ENCODE results near the gene ELMO1. TPM values are rescaled to one million over a fixed set of nuclear protein-coding genes. Genes with fewer than 3 reads are reported as not detected.

The ELMO1 gene
- total and polyA plus RNA-seq, 12 donors: 7.5 to 46.8 (median 14.9) TPM

DNA sequence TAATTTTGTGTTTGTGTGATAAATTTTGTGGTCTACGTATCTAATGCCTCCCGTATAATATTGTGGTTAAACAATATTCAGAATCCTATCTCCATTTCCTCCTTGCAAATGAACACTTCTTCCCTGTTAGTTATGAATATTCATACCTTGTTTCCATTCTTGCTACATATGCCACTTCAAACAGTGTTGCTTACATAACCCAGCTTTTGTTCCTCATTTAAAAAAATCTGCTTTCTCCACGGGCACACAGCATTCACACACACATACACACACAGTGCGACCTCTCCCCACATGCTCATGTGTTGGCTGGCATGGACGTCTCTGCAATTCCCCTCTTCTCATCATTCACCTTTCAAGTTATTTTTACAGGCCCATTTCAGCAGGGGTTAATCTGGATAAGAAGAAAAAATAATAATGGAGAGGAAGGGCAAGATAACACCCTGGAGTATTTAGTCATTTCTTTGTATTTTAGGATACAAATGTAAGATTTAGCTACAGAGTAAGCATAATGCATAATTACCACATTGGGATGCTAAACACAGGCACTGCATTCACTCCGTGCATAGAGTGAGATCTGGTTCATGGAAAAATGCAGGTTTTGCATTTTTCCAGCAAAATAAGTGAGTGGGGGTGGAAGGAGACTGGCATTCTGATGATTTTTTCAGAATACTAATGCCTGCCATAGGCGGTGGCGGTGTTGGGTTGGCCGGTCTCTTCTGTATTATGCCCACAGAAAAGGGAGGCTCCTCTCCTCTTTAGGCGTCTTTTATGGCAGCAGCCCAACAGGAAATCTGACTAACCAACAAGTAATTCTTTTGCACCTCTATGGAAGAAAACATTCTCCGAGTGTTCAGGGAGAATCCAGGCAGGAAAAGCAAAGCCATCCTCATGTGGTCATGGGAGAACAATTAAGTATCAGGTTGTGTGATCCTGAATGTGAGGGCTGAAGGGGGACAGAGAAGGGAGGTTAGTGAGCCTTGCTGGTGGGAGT, 31.7 kb upstream of the ELMO1 start:
- no peaks in the 10 kb centered on the region for H3K27me3 ChIP-seq
- H3K4me1 ChIP-seq (replicated peaks in 1 of 2): no peaks in the 10 kb centered on the region
- TF ChIP-seq, protein P1, sequence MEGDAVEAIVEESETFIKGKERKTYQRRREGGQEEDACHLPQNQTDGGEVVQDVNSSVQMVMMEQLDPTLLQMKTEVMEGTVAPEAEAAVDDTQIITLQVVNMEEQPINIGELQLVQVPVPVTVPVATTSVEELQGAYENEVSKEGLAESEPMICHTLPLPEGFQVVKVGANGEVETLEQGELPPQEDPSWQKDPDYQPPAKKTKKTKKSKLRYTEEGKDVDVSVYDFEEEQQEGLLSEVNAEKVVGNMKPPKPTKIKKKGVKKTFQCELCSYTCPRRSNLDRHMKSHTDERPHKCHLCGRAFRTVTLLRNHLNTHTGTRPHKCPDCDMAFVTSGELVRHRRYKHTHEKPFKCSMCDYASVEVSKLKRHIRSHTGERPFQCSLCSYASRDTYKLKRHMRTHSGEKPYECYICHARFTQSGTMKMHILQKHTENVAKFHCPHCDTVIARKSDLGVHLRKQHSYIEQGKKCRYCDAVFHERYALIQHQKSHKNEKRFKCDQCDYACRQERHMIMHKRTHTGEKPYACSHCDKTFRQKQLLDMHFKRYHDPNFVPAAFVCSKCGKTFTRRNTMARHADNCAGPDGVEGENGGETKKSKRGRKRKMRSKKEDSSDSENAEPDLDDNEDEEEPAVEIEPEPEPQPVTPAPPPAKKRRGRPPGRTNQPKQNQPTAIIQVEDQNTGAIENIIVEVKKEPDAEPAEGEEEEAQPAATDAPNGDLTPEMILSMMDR (IDR thresholded peaks at IDR 0.05): no peak
- TF ChIP-seq POLR2A (IDR thresholded peaks at IDR 0.05): no peak
- no peak for DNase-seq
- no peak overlapping the region for H3K27ac ChIP-seq
- H3K4me3 ChIP-seq: no peak overlapping the region
- WGBS, 4 donors: 71 to 75% (median 74%) methylated on average over 11 of the region's 11 CpGs
- intact Hi-C loops (cut with DNase I): no loop called here
- no peaks in the 10 kb centered on the region for H3K9me3 ChIP-seq (replicated peaks in 1 of 3)
- H3K36me3 ChIP-seq (replicated peaks in 1 of 2): no peaks in the 10 kb centered on the region

DNA sequence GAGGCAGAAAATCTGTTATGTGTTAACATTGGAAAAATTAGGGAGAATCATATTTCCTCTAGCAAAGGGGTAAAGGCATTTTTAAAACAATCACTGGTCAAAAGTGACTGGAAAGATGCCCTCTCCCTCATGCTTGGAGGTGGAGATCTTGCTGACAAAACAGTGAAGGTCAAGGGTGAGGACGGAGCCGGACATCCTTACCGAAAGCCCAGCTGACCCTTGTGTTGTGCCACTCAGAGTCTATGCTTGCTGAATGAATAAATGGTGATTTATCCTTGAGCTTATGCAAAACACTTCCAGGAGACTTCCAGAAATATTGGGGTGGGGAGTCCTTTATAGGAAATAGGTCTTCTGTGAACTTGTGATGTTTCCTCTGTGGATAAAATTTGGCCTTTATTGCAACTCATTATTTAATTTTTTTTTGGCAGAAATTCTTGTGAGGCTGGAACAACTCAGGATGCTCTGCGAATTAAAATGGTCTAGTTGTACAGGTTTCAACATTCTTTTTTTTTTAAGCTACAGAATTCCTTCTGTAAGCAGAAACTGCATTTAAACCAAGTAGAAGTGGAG, 28.3 kb upstream of the ELMO1 start:
- Histone ChIP-seq H3K4me1 (replicated peaks in 1 of 2) (no peaks in the 10 kb centered on the region), H3K27ac (no peak overlapping the region), H3K36me3 (replicated peaks in 1 of 2) (no peaks in the 10 kb centered on the region), H3K27me3 (no peaks in the 10 kb centered on the region), H3K4me3 (no peak overlapping the region), H3K9me3 (replicated peaks in 1 of 3) (no peaks in the 10 kb centered on the region)
- peak in 1 of 7 donors; percentile 24 for DNase-seq
- 43 to 62% (median 53%) methylated on average over 4 of the region's 4 CpGs for WGBS, 4 donors
- intact Hi-C loops (cut with DNase I): no loop called here
- TF ChIP-seq POLR2A (IDR thresholded peaks at IDR 0.05): no peak
- TF ChIP-seq, protein P1 (IDR thresholded peaks at IDR 0.05): no peak

DNA sequence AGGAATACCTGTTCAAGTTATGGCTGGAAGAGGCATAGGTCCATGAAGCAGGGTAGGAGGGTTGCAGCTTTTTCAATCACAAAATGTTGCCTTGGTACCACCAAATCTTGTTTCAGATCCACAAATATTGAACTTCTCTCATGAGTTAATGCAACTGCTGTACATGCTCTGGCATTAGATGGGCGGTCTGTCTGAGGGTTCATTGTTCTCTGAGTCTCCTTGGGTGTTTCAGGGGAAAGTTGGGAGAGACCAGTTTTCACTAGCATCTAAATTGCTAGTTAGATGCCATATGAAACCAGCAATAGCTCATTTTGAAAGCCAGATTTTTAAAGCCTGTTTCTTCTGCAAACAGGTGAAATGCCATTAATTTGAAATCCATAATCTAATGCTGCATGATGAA, 27.8 kb upstream of the ELMO1 start:
- no peak overlapping the region for H3K27ac ChIP-seq
- TF ChIP-seq, protein P1 (IDR thresholded peaks at IDR 0.05): no peak
- no peak for TF ChIP-seq POLR2A (IDR thresholded peaks at IDR 0.05)

DNA sequence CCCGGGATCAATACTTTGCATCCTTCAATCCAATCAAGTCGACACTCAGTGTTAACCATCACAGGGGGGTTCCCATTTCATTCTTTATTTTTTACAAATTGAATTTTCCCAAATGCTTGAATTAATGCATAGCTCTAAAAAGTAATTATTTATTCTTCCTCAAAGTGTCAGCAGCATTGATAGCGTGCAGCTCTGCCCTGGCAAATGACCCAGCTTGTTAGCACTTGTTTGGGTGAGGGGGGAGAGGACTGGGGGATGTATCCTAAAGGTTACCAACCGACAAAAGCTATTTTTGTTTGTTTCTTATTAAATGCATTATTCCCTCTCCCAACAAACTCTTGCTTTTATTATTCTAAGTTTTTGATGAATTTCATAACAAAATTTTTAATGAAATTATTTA, 27.0 kb upstream of the ELMO1 start:
- Histone ChIP-seq H3K27ac (no peak overlapping the region), H3K27me3 (no peaks in the 10 kb centered on the region), H3K9me3 (replicated peaks in 1 of 3) (no peaks in the 10 kb centered on the region), H3K4me3 (no peak overlapping the region), H3K4me1 (replicated peaks in 1 of 2) (no peaks in the 10 kb centered on the region), H3K36me3 (replicated peaks in 1 of 2) (no peaks in the 10 kb centered on the region)
- 82 to 87% (median 85%) methylated on average over 4 of the region's 4 CpGs for WGBS, 4 donors
- intact Hi-C loops (cut with DNase I): no loop called here
- TF ChIP-seq, protein P1 (IDR thresholded peaks at IDR 0.05): no peak
- no peak for TF ChIP-seq POLR2A (IDR thresholded peaks at IDR 0.05)
- DNase-seq: no peak

More for the DNA sequence above, 27.8 kb upstream of the ELMO1 start:
- no peak for DNase-seq
- WGBS, 4 donors: 78 to 98% (median 91%) methylated on average over 1 of the region's 1 CpG
- Histone ChIP-seq H3K4me1 (replicated peaks in 1 of 2) (no peaks in the 10 kb centered on the region), H3K4me3 (no peak overlapping the region), H3K27me3 (no peaks in the 10 kb centered on the region), H3K36me3 (replicated peaks in 1 of 2) (no peaks in the 10 kb centered on the region), H3K9me3 (replicated peaks in 1 of 3) (no peaks in the 10 kb centered on the region)
- intact Hi-C loops (cut with DNase I): no loop called here

Measured in adrenal gland (tissue), 12 donors.